Neural cell (in vitro differentiated cells): Measurements from ENCODE around the gene SMARCA4.

Experiments
- CTCF ChIP-seq: fragments of 450-650 bp; IDR thresholded peaks from 2 replicates; pipeline ENCODE4 v1.5.1; 2014; ENCODE audit warnings: antibody characterized with exemption, mild to moderate bottlenecking, moderate library complexity; ENCODE audit not compliant: poor library complexity, severe bottlenecking
- EP300 ChIP-seq: fragments of 450-650 bp; conservative IDR thresholded peaks from 2 replicates; pipeline ENCODE4 v1.6.1; 2014; ENCODE audit warnings: antibody characterized with exemption, mild to moderate bottlenecking, moderate library complexity; ENCODE audit not compliant: poor library complexity, severe bottlenecking
- POLR2AphosphoS5 ChIP-seq: IDR thresholded peaks from 2 replicates; pipeline ENCODE4 v1.6.1; 2012
- TAF1 ChIP-seq: IDR thresholded peaks from 2 replicates; pipeline ENCODE4 v1.6.1; 2012; ENCODE audit warnings: low read depth

GRCh38 chr19:11058246-11059030 is 97.6 kb downstream of the SMARCA4 start:
- TF ChIP-seq TAF1 (no peak), POLR2AphosphoS5 (no peak), EP300 (no peak), CTCF (no peak)
